HepG2 (cell line): ENCODE measurements around the gene CALML5. TPM values are rescaled to one million over a fixed set of nuclear protein-coding genes. Genes with fewer than 3 reads are reported as not detected.

Experiments used
- ATAC-seq: fragments of 200-7000 bp; cut with Tn5 transposase; 3 replicates; pipeline ENCODE4 v1.9.1; 2020; ENCODE audit warnings: mild to moderate bottlenecking, moderate library complexity
- BruUV-seq: library from RNA; stranded (reverse); fragments of 400-500 nt; replicated peaks from 2 replicates; lab custom pipeline; 2021; lab: Mats Ljungman, UMichigan
- CTCF ChIA-PET: fragments of 300-600 bp; formaldehyde crosslinking; extraction: SDS; loops from one replicate; lab custom pipeline; 2021; ENCODE audit warnings: low total read pairs, inconsistent platforms, low intra/inter-chr PET ratio; lab: Yijun Ruan, JAX
- POLR2A ChIA-PET: fragments of 350-600 bp; sonication (Branson Sonifier 250); formaldehyde crosslinking; loops from one replicate; lab custom pipeline; 2020; ENCODE audit warnings: antibody characterized with exemption, inconsistent platforms; lab: Yijun Ruan, JAX
- DNase-seq: peaks from one replicate; pipeline ENCODE4 v3.0.0-alpha.2; 2015; ENCODE audit warnings: low spot score
- FAIRE-seq: peaks from 3 replicates; lab custom pipeline; 2011; peaks lifted over from hg19 to GRCh38; lab: Jason Lieb, UNC
- H2AFZ ChIP-seq: one replicate; pipeline ENCODE4 v1.6.1; 2011; ENCODE audit warnings: low read length, inconsistent platforms
- H3K27ac ChIP-seq: fragments of 300-600 bp; 3 replicates; pipeline ENCODE4 v1.8.0; 2011; ENCODE audit warnings: mixed run types, mild to moderate bottlenecking, mixed read lengths, low read length, inconsistent platforms; ENCODE audit not compliant: insufficient read depth; ENCODE audit errors: extremely low read length
- H3K27me3 ChIP-seq, 2 experiments: fragments of 200-600 bp in 1 of 2; 2 replicates in 1 of 2; 3 replicates in 1 of 2; pipeline versions ENCODE4 v1.6.0 to v1.8.0; 2011; ENCODE audit warnings: low read length in 2 of 2, mild to moderate bottlenecking in 2 of 2, moderate library complexity in 2 of 2, inconsistent platforms in 1 of 2; ENCODE audit not compliant: insufficient read depth in 2 of 2, control insufficient read depth in 1 of 2
- H3K36me3 ChIP-seq, 2 experiments: fragments of 200-600 bp in 1 of 2; replicated peaks in 1 of 2; 2 replicates in 1 of 2; 3 replicates in 1 of 2; pipeline versions ENCODE4 v1.5.1 to v1.8.0; 2011; ENCODE audit warnings: low read length in 2 of 2, inconsistent platforms in 1 of 2; ENCODE audit not compliant: insufficient read depth in 2 of 2, control insufficient read depth in 1 of 2
- H3K4me1 ChIP-seq: 2 replicates; pipeline ENCODE4 v1.5.1; 2012; ENCODE audit warnings: low read length, inconsistent platforms; ENCODE audit not compliant: insufficient read depth
- H3K4me2 ChIP-seq: 2 replicates; pipeline ENCODE4 v1.6.0; 2011; ENCODE audit warnings: low read depth, low read length, inconsistent platforms
- H3K4me3 ChIP-seq, 3 experiments: fragments of 200-600 bp in 1 of 3; sonication (generic), shearing (Covaris generic) in 1 of 3; replicated peaks in 1 of 3; 2 replicates each; pipeline ENCODE4 v1.5.1; 2011 to 2016; ENCODE audit warnings: low read length in 3 of 3, inconsistent platforms in 2 of 3, low read depth in 2 of 3, mild to moderate bottlenecking in 2 of 3, control low read depth in 1 of 3, mixed read lengths in 1 of 3; ENCODE audit not compliant: insufficient read depth in 1 of 3
- H3K79me2 ChIP-seq: one replicate; pipeline ENCODE4 v1.6.1; 2011; ENCODE audit warnings: low read length, inconsistent platforms; ENCODE audit not compliant: insufficient read depth
- H3K9ac ChIP-seq: 2 replicates; pipeline ENCODE4 v1.6.0; 2011; ENCODE audit warnings: mild to moderate bottlenecking, low read depth, low read length, inconsistent platforms; ENCODE audit not compliant: insufficient read depth
- H3K9me3 ChIP-seq: 2 replicates; pipeline ENCODE4 v1.5.1; 2012; ENCODE audit warnings: mild to moderate bottlenecking, low read length
- H4K20me1 ChIP-seq: 2 replicates; pipeline ENCODE4 v1.6.0; 2011; ENCODE audit warnings: inconsistent platforms, mild to moderate bottlenecking, low read length, moderate library complexity; ENCODE audit not compliant: insufficient read depth
- ADNP ChIP-seq: sonication (generic); formaldehyde crosslinking; IDR thresholded peaks from 2 replicates; pipeline ENCODE4 v1.4.0; 2020; ENCODE audit warnings: missing genetic modification reagents
- E2F5 ChIP-seq: sonication (generic); formaldehyde crosslinking; conservative IDR thresholded peaks from 2 replicates; pipeline ENCODE4 v1.4.0; 2020; ENCODE audit warnings: missing genetic modification reagents
- SRF ChIP-seq: IDR thresholded peaks from 2 replicates; pipeline ENCODE4 v1.6.1; 2011; ENCODE audit warnings: mild to moderate bottlenecking, low read depth, low read length, moderate library complexity
- ZNF563 ChIP-seq: sonication (generic); formaldehyde crosslinking; IDR thresholded peaks from 2 replicates; pipeline ENCODE4 v1.8.0; 2022; ENCODE audit warnings: mild to moderate bottlenecking, moderate library complexity, missing genetic modification reagents
- ZNF687 ChIP-seq: sonication (generic); formaldehyde crosslinking; IDR thresholded peaks from 2 replicates; pipeline ENCODE4 v1.5.1; 2020; ENCODE audit warnings: mild to moderate bottlenecking, missing genetic modification reagents, moderate library complexity
- ZNF749 ChIP-seq: sonication (generic); formaldehyde crosslinking; IDR thresholded peaks from 2 replicates; pipeline ENCODE4 v1.8.0; 2022; ENCODE audit warnings: mild to moderate bottlenecking, missing genetic modification reagents, moderate library complexity, borderline replicate concordance
- WGBS: methylation state at CpG from one replicate; pipeline ENCODE4 v1.1.6; 2017; ENCODE audit warnings: low lambda C conversion rate; 5-methylcytosine and 5-hydroxymethylcytosine counted together
- in situ Hi-C: cut with HindIII; loops from 2 replicates; pipeline ENCODE4 v1.10.0; 2017; ENCODE audit warnings: low pct_unique_long_range_greater_than_20kb; ENCODE audit not compliant: extremely low pct_ligation_motif_present
- intact Hi-C: fragments of 100-400 bp; cut with micrococcal nuclease; formaldehyde crosslinking; loops from one replicate; pipeline ENCODE4 v1.10.0; 2022; ENCODE audit not compliant: unreplicated experiment
- polyA plus RNA-seq, 8 experiments: library from polyadenylated mRNA; depleted of rRNA in 3 of 8; stranded (reverse) in 7 of 8; unstranded in 1 of 8; fragments of >200 nt; fragmentation: Illumina TruSeq in 4 of 8; extraction: Trizol in 4 of 8; gene quantifications; 2 replicates each; pipeline versions ENCODE4 v1.2.1 to v1.2.3, GENCODE V29; 2011 to 2016; ENCODE audit warnings: low read depth in 4 of 8, missing spikeins in 1 of 8, mixed read lengths in 1 of 8; ENCODE audit not compliant: insufficient read depth in 1 of 8
- total RNA-seq, 5 experiments: library from RNA; depleted of rRNA; stranded (reverse); fragments of >200 nt; fragmentation: Illumina TruSeq; extraction: Trizol; gene quantifications; 2 replicates each; pipeline ENCODE4 v1.2.3, GENCODE V29; 2016; ENCODE audit warnings: low read depth in 1 of 5

Gene CALML5
- total and polyA plus RNA-seq, 2 of the 13 experiments (the other 11 are each of a cell fraction or from before 2014, with no cell fraction given), result not detected

DNA sequence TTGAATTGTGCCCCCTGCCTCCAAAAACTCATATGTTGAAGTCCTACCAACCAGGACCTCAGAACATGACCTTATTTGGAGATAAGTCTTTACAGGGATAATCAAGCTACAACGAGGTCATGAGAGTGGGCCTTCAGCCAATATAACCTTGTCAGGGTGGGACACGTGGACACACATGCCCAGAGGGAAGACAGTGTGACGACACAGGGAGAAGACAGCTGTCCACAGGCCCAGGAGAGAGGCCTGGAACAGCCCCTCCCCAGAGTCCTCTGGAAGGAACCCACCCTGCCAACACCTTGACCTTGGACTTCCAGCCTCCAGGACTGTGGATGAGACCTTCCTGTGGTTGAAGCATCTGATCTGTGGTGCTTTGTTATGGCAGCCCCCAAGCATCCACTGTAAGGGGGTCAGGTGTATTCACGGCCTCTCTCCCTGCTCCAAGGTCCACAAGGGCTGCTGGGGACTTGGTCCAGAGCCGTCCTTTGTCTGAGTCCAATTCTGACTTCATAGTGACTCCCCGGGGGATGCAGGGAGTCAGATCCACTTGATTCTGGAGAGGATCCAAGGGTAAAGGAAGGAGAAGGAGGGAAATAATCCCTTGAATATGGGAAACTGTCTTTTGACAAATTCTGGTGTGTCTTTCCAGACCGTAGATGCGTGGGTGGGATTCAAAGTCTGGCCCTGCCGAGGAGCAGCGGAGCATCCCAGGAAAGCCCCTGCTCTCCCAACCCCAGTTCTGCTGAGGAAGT lies 32.4 kb upstream of the CALML5 start:
- Histone ChIP-seq H3K36me3 (no peaks in the 10 kb centered on the region), H4K20me1 (no peaks in the 10 kb centered on the region), H2AFZ (no peak overlapping the region), H3K4me1 (peaks cover 100% of the 10 kb centered on the region), H3K27ac (no peak overlapping the region), H3K27me3 (no peaks in the 10 kb centered on the region), H3K4me2 (no peak overlapping the region), H3K9ac (no peak overlapping the region), H3K79me2 (no peaks in the 10 kb centered on the region), H3K4me3 (no peak overlapping the region), H3K9me3 (no peaks in the 10 kb centered on the region)
- TF ChIP-seq E2F5 (CRISPR knock-in tag), result no peak
- no peak for TF ChIP-seq ADNP (CRISPR knock-in tag)
- peak; percentile 35; the same call in 1 of the 2 replicates for TF ChIP-seq ZNF687 (CRISPR knock-in tag)
- no peak for TF ChIP-seq ZNF563 (CRISPR knock-in tag)
- no peak for TF ChIP-seq ZNF749 (CRISPR knock-in tag)
- TF ChIP-seq SRF, result peak; percentile 53; the same call in 1 of the 2 replicates
- no peak for FAIRE-seq
- WGBS, result 72% methylated on average over 10 of the region's 10 CpGs
- peak; percentile 51 for DNase-seq
- ChIA-PET CTCF (no interaction called here), POLR2A (interaction anchor here (0.6 to 1.6 kb wide), 2 partner anchors 17 to 717 kb away, joined by 3 to 7 read pairs; no protein-coding TSS in a partner anchor)
- intact Hi-C loops (no loop called here), in situ Hi-C loops (no loop called here)
- BruUV-seq, result no TSS peak
- no peak for ATAC-seq
